Tibial nerve (tissue), 4 donors: ENCODE data around the gene WDR37.

Experiments used
- CTCF ChIP-seq, 5 experiments: fragments of 200-600 bp in 3 of 5; fragments of 450-650 bp in 2 of 5; sonication (generic) in 3 of 5; IDR thresholded peaks; one replicate each; pipeline ENCODE4 v1.5.1; 2016 to 2019; ENCODE audit warnings: antibody characterized with exemption in 5 of 5, mild to moderate bottlenecking in 3 of 5, moderate library complexity in 2 of 5
- EP300 ChIP-seq, 2 donors: sonication (generic); formaldehyde crosslinking; IDR thresholded peaks; one replicate each; pipeline ENCODE4 v1.6.1; 2017; ENCODE audit warnings: antibody characterized with exemption in 2 of 2, mild to moderate bottlenecking in 1 of 2
- POLR2A ChIP-seq, 2 donors: fragments of 450-650 bp; IDR thresholded peaks; one replicate each; pipeline ENCODE4 v1.6.1; 2017; ENCODE audit warnings: antibody characterized with exemption in 2 of 2, mild to moderate bottlenecking in 2 of 2, moderate library complexity in 2 of 2

- TF ChIP-seq POLR2A (IDR thresholded peaks at IDR 0.05) (no peak), CTCF (IDR thresholded peaks at IDR 0.05) (no peak), EP300 (IDR thresholded peaks at IDR 0.05) (no peak)
These were observed 91.6 kb downstream of the WDR37 start for GRCh38 chr10:1147810-1148209.
